Brain microvascular endothelial cell (primary cell): ENCODE results near the gene NTF3.

Experiments used
- DNase-seq: peaks from one replicate; pipeline ENCODE4 v3.0.0-alpha.2; 2020
- H3K27ac ChIP-seq: fragments of 250-450 bp; sonication (Bioruptor Pico); 2 replicates; pipeline ENCODE4 v1.5.1; 2020; ENCODE audit warnings: mild to moderate bottlenecking, moderate library complexity
- H3K27me3 ChIP-seq: fragments of 250-450 bp; sonication (Bioruptor Pico); replicated peaks from 2 replicates; pipeline ENCODE4 v1.5.1; 2020; ENCODE audit warnings: mild to moderate bottlenecking
- H3K36me3 ChIP-seq: fragments of 250-450 bp; sonication (Bioruptor Pico); replicated peaks from 2 replicates; pipeline ENCODE4 v1.5.1; 2020; ENCODE audit warnings: mild to moderate bottlenecking
- H3K4me3 ChIP-seq: 2 replicates; pipeline ENCODE4 v1.5.1; 2011; ENCODE audit warnings: low read depth, mild to moderate bottlenecking, control low read depth, low read length, moderate library complexity
- CTCF ChIP-seq: IDR thresholded peaks from 2 replicates; pipeline ENCODE4 v1.5.1; 2011; ENCODE audit warnings: low read depth, mild to moderate bottlenecking, moderate library complexity, low read length, control low read depth, inconsistent platforms; ENCODE audit errors: missing control alignments
- in situ Hi-C: cut with HindIII; loops from 2 replicates; pipeline ENCODE4 v1.10.0; 2017; ENCODE audit warnings: low sequenced_read_pairs, low pct_ligation_motif_present

The NTF3 gene

GRCh38 chr12:5444520-5444919 lies 12.6 kb downstream of the NTF3 start:
- no peak overlapping the region for H3K4me3 ChIP-seq
- no peak for DNase-seq
- in situ Hi-C loops, result no loop called here
- no peak overlapping the region for H3K27ac ChIP-seq
- no peak for TF ChIP-seq CTCF
- H3K27me3 ChIP-seq, result peaks cover 7% of the 10 kb centered on the region
- no peaks in the 10 kb centered on the region for H3K36me3 ChIP-seq

- Histone ChIP-seq H3K27me3 (peaks cover 9% of the 10 kb centered on the region), H3K4me3 (no peak overlapping the region), H3K36me3 (no peaks in the 10 kb centered on the region), H3K27ac (no peak overlapping the region)
- TF ChIP-seq CTCF, result no peak
- in situ Hi-C loops, result no loop called here
- no peak for DNase-seq
Observed at GRCh38 chr12:5447320-5447719, 15.4 kb downstream of the NTF3 start.

- Histone ChIP-seq H3K36me3 (no peaks in the 10 kb centered on the region), H3K27me3 (peaks cover 9% of the 10 kb centered on the region), H3K27ac (no peak overlapping the region), H3K4me3 (no peak overlapping the region)
- TF ChIP-seq CTCF, result no peak
- in situ Hi-C loops, result no loop called here
- no peak for DNase-seq
Observed at GRCh38 chr12:5451251-5451650, 19.3 kb downstream of the NTF3 start.

GRCh38 chr12:5452569-5452968 lies 20.7 kb downstream of the NTF3 start:
- no peak for DNase-seq
- Histone ChIP-seq H3K27me3 (peaks cover 5% of the 10 kb centered on the region), H3K36me3 (no peaks in the 10 kb centered on the region), H3K4me3 (no peak overlapping the region), H3K27ac (no peak overlapping the region)
- no peak for TF ChIP-seq CTCF
- in situ Hi-C loops, result no loop called here

GRCh38 chr12:5453466-5453865 lies 21.6 kb downstream of the NTF3 start:
- in situ Hi-C loops, result no loop called here
- H3K27ac ChIP-seq, result no peak overlapping the region
- no peak for TF ChIP-seq CTCF

GRCh38 chr12:5455045-5455444 lies 23.1 kb downstream of the NTF3 start:
- H3K4me3 ChIP-seq, result no peak overlapping the region
- no peak for DNase-seq
- in situ Hi-C loops, result no loop called here
- no peaks in the 10 kb centered on the region for H3K36me3 ChIP-seq
- no peak for TF ChIP-seq CTCF
- no peaks in the 10 kb centered on the region for H3K27me3 ChIP-seq
- no peak overlapping the region for H3K27ac ChIP-seq

More at GRCh38 chr12:5453466-5453865, 21.6 kb downstream of the NTF3 start:
- no peak for DNase-seq
- Histone ChIP-seq H3K27me3 (peaks cover 5% of the 10 kb centered on the region), H3K36me3 (no peaks in the 10 kb centered on the region), H3K4me3 (no peak overlapping the region)
